Nephron progenitor cell (in vitro differentiated cells): ENCODE results near the gene ACOT7.
A peak's percentile ranks its signal among the peaks of the same experiment; 100 is the strongest.

Experiments
- DNase-seq: peaks from one replicate; pipeline ENCODE4 v3.0.0; 2021
- H3K27ac Mint-ChIP-seq: 2 replicates; pipeline ENCODE4 v1.8.0; 2021; ENCODE audit warnings: mild to moderate bottlenecking, moderate library complexity, mixed read lengths
- H3K27me3 Mint-ChIP-seq: 2 replicates; pipeline ENCODE4 v1.8.0; 2021; ENCODE audit warnings: mild to moderate bottlenecking, low read depth, mixed read lengths; ENCODE audit not compliant: poor library complexity
- H3K36me3 Mint-ChIP-seq: 2 replicates; pipeline ENCODE4 v1.8.0; 2021; ENCODE audit warnings: low read depth, mixed read lengths
- H3K4me1 Mint-ChIP-seq: 2 replicates; pipeline ENCODE4 v1.8.0; 2021; ENCODE audit warnings: mixed read lengths
- H3K4me3 Mint-ChIP-seq: 2 replicates; pipeline ENCODE4 v1.8.0; 2021; ENCODE audit warnings: mild to moderate bottlenecking, moderate library complexity, mixed read lengths
- H3K9me3 Mint-ChIP-seq: 2 replicates; pipeline ENCODE4 v1.8.0; 2021; ENCODE audit warnings: mild to moderate bottlenecking, moderate library complexity, mixed read lengths
- CTCF ChIP-seq: fragments of 200-600 bp; sonication (generic); IDR thresholded peaks from 2 replicates; pipeline ENCODE4 v1.5.0; 2021; ENCODE audit warnings: antibody characterized with exemption

Gene ACOT7

DNA sequence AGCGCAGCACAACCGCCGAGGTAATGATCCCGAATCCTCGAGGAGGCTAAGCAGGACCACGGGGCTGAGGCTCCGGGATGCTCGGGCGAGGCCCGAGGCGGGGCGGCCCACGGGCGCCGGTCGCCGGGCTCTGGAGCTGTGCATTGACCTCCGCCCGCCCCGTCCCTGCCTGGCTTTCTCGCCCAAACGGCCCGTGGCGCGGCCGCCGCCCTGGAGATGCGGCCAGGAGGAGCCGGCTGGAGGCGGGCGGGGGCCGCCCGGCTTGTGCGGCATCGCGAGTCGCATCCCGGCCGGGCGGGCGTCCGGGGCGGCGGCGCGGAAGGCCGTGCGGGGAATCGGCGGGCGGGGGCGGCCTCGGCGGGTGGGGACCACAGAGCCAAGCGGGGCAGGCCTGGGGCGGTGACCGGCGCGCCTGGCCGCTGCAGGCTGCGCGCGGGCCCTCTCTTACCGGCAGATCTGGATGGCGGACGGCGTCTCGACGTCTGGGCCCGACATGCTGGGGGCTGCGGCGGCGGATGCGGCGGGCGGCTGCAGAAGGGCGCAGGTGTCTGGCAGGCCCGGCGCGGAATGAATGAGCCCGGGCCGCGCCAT, 663 bp downstream of the ACOT7 start:
- Mint-ChIP-seq H3K36me3 (peaks cover 6% of the 10 kb centered on the region), H3K9me3 (no peaks in the 10 kb centered on the region), H3K4me3 (peak overlapping the region; percentile 81), H3K27ac (no peak overlapping the region), H3K27me3 (peaks cover 36% of the 10 kb centered on the region), H3K4me1 (peaks cover 26% of the 10 kb centered on the region)
- TF ChIP-seq CTCF, result no peak
- DNase-seq, result peak; percentile 62

DNA sequence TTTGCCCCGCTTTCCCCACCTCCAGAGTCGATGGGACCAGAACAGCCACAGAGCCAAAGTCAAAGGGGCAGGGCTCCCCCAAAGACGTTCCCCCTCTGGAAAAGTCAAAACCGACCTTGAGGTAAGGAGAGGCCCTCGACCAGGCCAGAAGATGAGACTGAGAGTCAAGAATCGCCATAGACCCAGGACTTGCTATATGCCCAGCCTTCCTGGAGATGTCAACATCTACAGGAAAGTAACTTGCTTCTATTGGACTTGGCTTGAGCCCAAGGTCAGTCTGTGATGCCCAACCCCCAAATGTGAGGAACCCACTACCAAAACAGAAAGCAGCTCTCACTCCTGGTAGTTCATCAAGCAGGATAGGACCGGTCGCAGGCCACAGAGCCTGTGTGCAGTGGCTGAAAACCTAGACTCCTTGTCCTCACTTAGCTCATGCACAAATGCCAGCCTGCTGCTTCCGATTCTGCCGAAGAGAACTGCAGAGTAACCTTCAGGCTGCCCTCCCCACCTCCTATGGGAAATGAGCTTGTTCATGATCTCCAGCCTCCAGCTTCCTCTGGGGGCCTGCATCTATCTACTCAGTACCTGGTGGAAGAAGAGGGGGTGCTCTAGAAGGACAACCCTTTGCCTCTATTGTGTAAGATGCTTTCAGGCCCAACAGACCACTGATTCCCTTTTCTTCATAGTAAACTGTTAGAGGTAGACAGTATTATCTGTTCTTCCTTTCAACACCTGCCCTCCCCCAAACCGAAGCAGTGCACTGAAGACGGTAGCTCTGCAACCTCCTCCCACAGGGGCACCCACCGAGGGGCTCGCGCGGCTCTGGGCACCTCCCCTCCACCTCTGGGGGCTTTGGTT, 1.4 kb downstream of the ACOT7 start:
- no peak for TF ChIP-seq CTCF
- peak overlapping the region; percentile 81 for H3K4me3 Mint-ChIP-seq
- no peak overlapping the region for H3K27ac Mint-ChIP-seq
- H3K4me1 Mint-ChIP-seq, result peaks cover 25% of the 10 kb centered on the region
- DNase-seq, result no peak
- no peaks in the 10 kb centered on the region for H3K9me3 Mint-ChIP-seq
- peaks cover 34% of the 10 kb centered on the region for H3K27me3 Mint-ChIP-seq
- H3K36me3 Mint-ChIP-seq, result peaks cover 6% of the 10 kb centered on the region

DNA sequence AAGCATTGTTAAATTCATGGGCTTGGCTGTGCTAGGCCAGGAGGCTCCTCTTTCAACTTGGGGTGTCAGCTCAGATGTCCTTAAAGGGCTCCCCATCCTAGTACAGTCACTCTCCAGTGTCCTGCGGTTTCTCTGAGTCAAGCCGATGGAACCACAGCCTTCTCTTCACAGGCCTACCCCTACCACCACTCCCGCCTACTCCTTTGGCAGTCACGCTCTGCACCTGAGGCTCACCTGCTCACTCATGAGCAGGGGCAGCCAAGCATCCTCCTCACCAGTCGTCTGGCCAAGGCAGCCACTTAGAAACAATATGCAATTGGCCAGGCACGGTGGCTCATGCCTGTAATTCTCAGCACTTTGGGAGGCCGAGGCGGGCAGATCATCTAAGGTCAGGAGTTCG, 3.6 kb downstream of the ACOT7 start:
- no peak for DNase-seq
- H3K36me3 Mint-ChIP-seq, result peaks cover 6% of the 10 kb centered on the region
- peaks cover 28% of the 10 kb centered on the region for H3K27me3 Mint-ChIP-seq
- H3K4me1 Mint-ChIP-seq, result peaks cover 47% of the 10 kb centered on the region
- no peak for TF ChIP-seq CTCF
- H3K9me3 Mint-ChIP-seq, result no peaks in the 10 kb centered on the region
- H3K27ac Mint-ChIP-seq, result no peak overlapping the region
- no peak overlapping the region for H3K4me3 Mint-ChIP-seq

- Mint-ChIP-seq H3K4me3 (no peak overlapping the region), H3K27ac (peak overlapping the region; percentile 32), H3K9me3 (peaks cover 20% of the 10 kb centered on the region), H3K27me3 (peaks cover 15% of the 10 kb centered on the region), H3K4me1 (peaks cover 32% of the 10 kb centered on the region), H3K36me3 (peaks cover 6% of the 10 kb centered on the region)
- TF ChIP-seq CTCF, result no peak
- no peak for DNase-seq
Measured at GRCh38 chr1:6386371-6386949, 7.1 kb downstream of the ACOT7 start.

GRCh38 chr1:6385488-6386191, 7.9 kb downstream of the ACOT7 start:
- no peak for TF ChIP-seq CTCF
- H3K4me3 Mint-ChIP-seq, result peak overlapping the region; percentile 23
- peak overlapping the region; percentile 39 for H3K27ac Mint-ChIP-seq
- H3K36me3 Mint-ChIP-seq, result peaks cover 7% of the 10 kb centered on the region
- peak; percentile 75 for DNase-seq
- H3K9me3 Mint-ChIP-seq, result peaks cover 24% of the 10 kb centered on the region
- peaks cover 31% of the 10 kb centered on the region for H3K4me1 Mint-ChIP-seq
- peaks cover 10% of the 10 kb centered on the region for H3K27me3 Mint-ChIP-seq
